Hepatocyte (in vitro differentiated cells): Measurements from ENCODE around the gene WNK2.

Experiments used
- EZH2 ChIP-seq: fragments of 200-600 bp; sonication (generic); IDR thresholded peaks from 2 replicates; pipeline ENCODE4 v1.6.1; 2016; ENCODE audit warnings: antibody characterized with exemption, mild to moderate bottlenecking, borderline replicate concordance
- EZH2phosphoT487 ChIP-seq: fragments of 200-600 bp; sonication (generic); IDR thresholded peaks from one replicate; pipeline ENCODE4 v1.6.1; 2018; ENCODE audit warnings: antibody characterized with exemption, mild to moderate bottlenecking, low read depth, moderate library complexity; ENCODE audit not compliant: unreplicated experiment, severe bottlenecking
- TF ChIP-seq, protein P1 (sequence below): fragments of 200-600 bp; sonication (generic); IDR thresholded peaks from 2 replicates; pipeline ENCODE4 v1.5.1; 2016; ENCODE audit warnings: antibody characterized with exemption, mild to moderate bottlenecking; ENCODE audit not compliant: poor library complexity

DNA sequence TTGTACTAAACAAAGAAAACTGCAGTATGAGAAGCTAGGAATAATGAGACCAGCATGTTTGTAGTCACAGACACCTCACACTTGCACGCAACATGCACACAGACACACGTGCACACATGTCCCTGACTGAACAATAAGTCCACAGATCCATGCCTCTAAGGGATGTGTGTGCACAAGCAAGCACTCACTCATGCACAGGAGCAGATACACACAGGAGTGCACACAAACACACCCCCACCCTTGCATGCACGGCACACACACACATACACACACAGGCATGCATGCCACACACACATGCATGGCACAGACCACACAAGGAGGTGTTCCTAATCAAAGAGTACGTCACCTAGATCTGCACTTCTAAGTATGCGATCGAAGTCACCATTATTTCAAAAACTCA, 156.2 kb downstream of the WNK2 start:
- TF ChIP-seq EZH2: no peak
- TF ChIP-seq, protein P1, sequence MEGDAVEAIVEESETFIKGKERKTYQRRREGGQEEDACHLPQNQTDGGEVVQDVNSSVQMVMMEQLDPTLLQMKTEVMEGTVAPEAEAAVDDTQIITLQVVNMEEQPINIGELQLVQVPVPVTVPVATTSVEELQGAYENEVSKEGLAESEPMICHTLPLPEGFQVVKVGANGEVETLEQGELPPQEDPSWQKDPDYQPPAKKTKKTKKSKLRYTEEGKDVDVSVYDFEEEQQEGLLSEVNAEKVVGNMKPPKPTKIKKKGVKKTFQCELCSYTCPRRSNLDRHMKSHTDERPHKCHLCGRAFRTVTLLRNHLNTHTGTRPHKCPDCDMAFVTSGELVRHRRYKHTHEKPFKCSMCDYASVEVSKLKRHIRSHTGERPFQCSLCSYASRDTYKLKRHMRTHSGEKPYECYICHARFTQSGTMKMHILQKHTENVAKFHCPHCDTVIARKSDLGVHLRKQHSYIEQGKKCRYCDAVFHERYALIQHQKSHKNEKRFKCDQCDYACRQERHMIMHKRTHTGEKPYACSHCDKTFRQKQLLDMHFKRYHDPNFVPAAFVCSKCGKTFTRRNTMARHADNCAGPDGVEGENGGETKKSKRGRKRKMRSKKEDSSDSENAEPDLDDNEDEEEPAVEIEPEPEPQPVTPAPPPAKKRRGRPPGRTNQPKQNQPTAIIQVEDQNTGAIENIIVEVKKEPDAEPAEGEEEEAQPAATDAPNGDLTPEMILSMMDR: no peak
- TF ChIP-seq EZH2phosphoT487: no peak
